Amniotic epithelial cell (primary cell): ENCODE results near the gene APOE.
"Not testable (repeated sequence)": the region's sequence is repeated elsewhere in the genome, so short reads cannot be mapped to it uniquely, and the experiment has no call there.

Source experiments
- DNase-seq: peaks from one replicate; pipeline ENCODE4 v3.0.0-alpha.2; 2010; ENCODE audit warnings: low read depth

Gene APOE

DNA sequence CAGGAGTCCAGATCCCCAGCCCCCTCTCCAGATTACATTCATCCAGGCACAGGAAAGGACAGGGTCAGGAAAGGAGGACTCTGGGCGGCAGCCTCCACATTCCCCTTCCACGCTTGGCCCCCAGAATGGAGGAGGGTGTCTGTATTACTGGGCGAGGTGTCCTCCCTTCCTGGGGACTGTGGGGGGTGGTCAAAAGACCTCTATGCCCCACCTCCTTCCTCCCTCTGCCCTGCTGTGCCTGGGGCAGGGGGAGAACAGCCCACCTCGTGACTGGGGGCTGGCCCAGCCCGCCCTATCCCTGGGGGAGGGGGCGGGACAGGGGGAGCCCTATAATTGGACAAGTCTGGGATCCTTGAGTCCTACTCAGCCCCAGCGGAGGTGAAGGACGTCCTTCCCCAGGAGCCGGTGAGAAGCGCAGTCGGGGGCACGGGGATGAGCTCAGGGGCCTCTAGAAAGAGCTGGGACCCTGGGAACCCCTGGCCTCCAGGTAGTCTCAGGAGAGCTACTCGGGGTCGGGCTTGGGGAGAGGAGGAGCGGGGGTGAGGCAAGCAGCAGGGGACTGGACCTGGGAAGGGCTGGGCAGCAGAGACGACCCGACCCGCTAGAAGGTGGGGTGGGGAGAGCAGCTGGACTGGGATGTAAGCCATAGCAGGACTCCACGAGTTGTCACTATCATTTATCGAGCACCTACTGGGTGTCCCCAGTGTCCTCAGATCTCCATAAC lies at the start of gene APOE:
Gene APOE (plus strand): TSS at position 360 of the 724 bp plus-strand sequence. CDS start 829 bp downstream, outside the sequence.
- no peak for DNase-seq

DNA sequence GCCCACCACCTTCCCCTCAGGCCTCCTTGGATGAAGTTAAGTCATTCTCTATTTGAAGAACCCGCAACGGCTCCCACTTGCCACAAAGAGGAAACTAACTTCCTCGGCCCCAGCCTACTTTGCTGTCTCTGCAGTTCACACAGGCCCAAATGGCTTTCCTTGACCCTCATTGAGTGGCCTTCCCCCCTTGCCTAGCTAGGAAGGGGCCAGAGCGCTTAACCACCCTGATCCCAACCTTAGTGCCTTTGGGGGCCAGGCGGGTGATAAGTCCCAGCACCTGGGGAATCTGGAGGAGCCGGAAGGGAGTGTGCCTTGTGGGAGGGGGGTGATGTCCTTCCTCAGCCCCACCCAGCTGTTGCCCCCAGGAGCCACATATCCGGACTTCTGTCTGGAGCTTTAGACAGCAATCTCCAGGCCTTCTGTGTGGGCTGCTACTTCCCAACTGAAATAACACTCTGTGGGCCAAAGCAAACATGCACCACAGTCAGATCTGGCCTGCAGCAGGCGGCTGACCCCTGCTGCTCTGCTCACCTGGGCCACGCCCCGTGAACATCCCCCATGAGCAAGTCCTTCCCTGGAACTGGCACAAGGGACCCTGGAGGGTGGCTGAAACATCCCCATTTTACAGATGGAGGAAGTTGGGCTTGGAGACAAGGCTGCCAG lies 49.0 kb upstream of the APOE start:
- DNase-seq = no peak

DNA sequence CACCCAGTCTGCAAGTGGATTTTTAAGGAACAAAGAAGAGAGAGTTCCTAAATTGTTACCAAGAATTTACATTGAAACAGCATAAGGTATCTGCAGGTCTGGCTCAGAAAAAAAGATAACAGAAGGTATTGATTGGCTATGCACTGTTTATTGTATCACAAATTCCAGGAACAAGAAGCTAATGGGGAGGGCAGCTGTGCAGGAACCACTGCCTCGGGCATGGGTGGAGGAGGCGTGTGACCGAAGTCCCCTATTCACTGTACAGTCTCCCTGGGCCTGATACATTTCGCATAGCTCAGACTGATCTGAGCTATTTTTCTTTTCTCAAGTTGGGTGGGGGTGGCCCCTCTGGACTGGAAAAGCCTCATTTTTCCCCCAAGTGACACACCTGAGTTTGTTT lies 47.8 kb upstream of the APOE start:
- DNase-seq = no peak

DNA sequence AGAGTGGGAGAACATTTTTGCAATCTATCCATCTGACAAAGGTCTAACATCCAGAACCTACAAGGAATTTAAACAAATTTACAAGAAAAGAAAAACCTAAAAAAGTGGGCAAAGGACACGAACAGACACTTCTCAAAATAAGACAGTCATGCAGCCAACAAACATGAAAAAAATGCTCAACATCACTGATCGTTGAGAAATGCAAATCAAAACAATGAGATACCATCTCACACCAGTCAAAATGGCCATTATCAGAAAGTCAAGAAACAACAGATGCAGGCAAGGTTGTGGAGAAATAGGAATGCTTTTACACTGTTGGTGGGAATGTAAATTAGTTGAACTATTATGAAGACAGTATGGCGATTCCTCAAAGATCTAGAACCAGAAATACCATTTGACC lies 44.0 kb upstream of the APOE start:
- not testable (repeated sequence) for DNase-seq

DNA sequence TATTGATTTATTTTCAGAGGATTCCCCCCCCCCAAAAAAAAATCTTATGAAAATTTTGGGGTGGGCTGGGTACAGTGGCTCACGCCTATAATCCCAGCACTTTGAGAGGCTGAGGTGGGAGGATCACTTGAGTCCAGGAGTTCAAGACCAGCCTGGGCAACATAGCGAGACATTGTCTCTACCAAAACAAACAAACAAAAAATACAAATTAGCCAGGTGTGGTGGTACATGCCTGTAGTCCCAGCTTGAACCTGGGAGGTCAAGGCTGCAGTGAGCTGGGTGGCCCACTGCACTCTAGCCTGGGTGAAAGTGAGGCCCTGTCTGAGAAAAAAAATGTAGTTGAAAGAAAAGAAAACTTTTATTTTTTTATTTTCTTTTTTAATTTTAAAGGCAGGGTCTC lies 41.6 kb upstream of the APOE start:
- DNase-seq = no peak

DNA sequence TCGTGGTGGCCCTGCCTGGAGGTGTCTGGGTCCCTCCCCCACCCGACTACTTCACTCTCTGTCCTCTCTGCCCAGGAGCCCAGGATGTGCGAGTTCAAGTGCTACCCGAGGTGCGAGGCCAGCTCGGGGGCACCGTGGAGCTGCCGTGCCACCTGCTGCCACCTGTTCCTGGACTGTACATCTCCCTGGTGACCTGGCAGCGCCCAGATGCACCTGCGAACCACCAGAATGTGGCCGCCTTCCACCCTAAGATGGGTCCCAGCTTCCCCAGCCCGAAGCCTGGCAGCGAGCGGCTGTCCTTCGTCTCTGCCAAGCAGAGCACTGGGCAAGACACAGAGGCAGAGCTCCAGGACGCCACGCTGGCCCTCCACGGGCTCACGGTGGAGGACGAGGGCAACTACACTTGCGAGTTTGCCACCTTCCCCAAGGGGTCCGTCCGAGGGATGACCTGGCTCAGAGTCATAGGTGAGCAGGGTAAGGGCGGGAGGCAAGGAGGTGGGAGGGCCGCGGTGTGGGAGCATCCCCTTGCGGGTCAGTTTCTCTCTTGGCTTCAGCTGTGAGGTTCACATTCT lies 40.3 kb upstream of the APOE start:
- no peak for DNase-seq

DNA sequence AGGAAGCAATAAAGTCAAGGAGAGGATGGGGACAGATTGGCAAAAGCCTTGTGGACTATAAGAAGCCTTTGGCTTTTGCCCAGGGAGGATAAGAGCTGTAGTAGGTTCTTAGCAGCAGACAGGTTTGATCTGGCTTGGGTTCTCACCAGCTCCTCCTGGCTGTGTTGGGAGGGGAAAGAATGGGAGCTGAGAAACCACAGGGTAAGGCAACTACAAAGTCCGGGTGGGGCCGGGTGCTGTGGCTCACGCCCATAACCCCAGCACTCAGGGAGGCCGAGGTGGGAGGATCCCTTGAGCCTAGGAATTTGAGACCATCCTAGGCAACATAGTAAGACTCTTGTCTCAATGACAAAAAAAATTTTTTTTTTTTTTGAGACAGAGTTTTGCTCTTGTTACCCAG lies 38.9 kb upstream of the APOE start:
- DNase-seq = no peak

DNA sequence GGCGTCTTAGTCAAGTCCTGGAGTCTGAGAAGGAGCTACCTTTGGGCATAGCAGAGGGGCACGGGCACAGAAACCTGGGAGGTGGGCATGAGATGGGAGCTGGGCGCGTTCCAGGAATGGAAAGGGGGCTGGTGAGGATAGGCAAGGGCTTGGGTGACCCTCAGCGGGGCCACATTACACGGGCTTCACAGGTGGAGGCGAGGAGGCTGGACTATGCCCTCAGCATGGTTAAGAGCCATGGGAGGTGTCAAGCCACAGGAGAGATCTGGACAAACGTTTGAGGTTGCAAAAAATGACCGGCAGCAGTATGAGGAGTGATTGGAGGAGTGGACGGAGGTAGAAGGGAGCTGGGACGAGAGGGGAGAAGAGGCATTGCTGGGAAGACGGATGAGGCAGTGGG lies 38.0 kb upstream of the APOE start:
- no peak for DNase-seq

DNA sequence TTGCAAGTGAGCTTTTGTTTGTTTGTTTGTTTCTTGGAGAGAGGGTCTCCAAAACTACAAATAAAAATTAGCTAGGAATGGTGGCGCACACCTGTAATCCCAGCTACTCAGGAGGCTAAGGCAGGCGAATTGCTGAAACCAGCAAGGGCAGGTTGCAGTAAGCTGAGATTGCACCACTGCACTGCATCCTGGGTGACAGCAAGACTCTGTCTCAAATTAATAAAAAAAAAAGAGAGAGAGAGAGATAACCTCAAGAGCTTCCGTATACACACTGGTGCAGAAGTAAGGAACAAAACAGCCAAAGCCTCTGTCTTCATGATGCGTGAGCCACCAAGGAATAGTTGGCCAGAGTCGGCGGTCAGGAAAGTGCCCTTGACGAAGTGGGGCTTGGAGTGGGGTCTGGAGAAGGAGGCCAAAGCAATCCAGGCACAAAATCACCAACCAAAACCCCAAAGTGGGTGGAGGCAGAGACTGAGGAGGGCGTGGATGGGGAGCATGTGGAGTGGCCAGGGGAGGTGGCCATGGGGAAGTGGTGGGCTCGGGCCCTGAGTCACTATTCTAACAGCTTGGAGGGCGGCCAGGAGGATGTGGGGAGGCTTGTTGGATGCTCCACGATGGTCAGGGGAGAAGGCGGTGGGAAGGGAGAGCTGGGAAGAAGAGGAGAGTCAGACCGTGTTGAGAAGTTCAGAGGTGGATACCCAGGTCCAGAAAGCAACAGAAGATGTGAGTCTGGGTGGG lies 35.7 kb upstream of the APOE start:
- DNase-seq = peak; percentile 83

DNA sequence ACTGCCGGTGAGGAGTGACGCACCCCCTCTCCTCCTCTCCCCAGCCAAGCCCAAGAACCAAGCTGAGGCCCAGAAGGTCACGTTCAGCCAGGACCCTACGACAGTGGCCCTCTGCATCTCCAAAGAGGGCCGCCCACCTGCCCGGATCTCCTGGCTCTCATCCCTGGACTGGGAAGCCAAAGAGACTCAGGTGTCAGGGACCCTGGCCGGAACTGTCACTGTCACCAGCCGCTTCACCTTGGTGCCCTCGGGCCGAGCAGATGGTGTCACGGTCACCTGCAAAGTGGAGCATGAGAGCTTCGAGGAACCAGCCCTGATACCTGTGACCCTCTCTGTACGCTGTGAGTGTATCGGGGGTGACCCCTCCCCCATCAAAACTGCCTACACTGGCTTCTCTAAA lies 33.8 kb upstream of the APOE start:
- DNase-seq = no peak

DNA sequence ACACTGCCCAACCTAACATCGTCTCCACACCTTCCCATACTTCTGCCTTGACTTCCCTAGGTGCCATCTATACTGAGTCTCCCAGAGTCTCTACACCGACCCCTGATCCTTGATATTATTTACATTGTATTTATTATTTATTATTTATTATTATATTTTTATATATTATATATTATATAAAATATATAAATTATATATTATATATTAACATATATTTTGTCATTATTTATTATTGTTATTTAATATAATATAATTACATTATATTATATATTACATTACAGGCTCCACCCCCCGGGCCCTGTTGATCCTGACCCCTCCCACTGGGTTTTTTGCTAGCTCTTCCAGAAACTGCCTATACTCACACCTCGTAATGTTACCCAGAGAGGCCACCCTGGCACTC lies 32.9 kb upstream of the APOE start:
- DNase-seq = no peak

DNA sequence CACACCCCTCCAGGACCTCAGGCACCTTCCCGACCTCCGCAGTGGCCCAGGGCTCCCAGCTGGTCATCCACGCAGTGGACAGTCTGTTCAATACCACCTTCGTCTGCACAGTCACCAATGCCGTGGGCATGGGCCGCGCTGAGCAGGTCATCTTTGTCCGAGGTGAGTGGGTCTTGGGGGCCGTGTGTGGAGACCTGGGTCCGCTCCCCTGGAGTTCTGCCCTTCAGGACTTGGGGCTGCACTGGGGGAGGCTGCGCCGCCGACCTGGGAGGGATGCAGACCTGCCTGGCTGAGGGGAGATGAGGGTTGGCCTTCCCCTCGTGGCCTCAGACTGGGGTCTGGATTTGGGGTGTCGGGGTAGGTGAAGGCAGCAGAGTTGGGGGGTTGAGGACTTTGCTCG lies 31.3 kb upstream of the APOE start:
- DNase-seq = no peak

DNA sequence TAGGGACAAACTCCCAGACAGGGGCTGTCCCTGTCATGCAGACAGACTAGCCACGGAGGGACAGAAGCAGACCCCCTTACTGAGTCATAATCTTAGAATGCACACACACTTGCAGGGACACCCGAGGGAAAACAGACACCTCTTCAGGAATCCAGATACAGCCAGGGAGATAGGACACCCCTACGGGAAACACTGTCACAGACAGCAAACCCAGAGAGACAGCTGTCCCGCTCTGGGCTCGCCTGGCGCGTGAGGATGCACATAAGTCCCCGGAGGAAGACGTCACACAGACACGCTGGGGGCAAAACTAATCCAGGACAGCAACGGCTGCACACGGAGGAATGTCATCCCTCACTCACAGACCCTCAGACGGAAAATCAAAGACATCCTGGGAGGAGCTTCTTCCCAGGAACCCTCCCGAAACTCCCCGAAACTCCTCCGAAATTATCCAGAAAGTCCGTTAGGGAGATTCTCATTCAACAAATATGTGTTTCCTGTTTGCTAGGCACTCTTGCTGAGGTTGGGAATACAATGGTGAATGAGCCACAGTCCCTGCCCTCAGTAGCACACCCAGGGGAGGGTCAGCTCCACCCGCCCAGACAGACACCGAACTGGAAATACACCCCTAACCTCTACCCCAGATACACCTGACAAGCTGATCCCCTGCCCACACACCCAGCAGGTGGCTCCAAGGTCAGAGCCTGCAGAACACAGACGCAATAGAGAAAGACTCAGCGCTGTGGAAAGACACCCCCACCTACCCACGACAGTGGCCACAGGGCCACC lies 29.7 kb upstream of the APOE start:
- DNase-seq = no peak

DNA sequence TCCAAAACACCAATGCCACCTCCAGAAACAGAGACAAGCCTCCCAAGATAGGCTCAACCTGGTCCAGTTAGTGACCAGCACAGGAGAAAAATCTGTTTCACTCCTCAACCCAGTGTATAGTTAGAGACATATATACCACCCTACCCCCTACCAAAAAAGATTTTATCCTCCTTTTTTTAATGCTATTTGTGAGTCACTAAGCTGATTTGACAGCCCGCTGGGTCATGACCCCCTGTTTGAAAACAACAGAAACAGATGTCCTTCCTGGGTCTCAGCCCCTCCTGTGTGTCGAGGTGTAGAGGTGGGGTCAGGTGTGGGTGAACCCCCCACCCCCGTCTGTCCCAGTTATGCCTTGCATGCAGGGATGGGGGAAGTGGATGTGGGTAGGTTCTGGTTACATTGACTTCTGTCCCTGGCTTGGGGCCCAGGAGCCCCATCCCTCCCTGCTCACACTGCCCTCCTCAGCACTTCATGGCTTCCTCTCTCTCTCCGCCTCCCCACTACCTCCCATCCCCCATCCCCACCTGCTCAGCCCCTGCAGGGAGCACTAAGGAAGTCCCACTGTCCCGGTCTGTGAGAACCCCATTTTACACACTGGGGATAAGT lies 28.6 kb upstream of the APOE start:
- DNase-seq = no peak

DNA sequence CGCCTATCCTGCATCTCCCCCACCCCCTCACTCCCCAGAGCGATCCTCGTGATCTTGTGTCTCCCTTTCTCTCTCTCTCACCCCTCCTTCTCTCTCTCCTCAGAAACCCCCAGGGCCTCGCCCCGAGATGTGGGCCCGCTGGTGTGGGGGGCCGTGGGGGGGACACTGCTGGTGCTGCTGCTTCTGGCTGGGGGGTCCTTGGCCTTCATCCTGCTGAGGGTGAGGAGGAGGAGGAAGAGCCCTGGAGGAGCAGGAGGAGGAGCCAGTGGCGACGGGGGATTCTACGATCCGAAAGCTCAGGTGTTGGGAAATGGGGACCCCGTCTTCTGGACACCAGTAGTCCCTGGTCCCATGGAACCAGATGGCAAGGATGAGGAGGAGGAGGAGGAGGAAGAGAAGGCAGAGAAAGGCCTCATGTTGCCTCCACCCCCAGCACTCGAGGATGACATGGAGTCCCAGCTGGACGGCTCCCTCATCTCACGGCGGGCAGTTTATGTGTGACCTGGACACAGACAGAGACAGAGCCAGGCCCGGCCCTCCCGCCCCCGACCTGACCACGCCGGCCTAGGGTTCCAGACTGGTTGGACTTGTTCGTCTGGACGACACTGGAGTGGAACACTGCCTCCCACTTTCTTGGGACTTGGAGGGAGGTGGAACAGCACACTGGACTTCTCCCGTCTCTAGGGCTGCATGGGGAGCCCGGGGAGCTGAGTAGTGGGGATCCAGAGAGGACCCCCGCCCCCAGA lies 27.3 kb upstream of the APOE start:
- DNase-seq = no peak

DNA sequence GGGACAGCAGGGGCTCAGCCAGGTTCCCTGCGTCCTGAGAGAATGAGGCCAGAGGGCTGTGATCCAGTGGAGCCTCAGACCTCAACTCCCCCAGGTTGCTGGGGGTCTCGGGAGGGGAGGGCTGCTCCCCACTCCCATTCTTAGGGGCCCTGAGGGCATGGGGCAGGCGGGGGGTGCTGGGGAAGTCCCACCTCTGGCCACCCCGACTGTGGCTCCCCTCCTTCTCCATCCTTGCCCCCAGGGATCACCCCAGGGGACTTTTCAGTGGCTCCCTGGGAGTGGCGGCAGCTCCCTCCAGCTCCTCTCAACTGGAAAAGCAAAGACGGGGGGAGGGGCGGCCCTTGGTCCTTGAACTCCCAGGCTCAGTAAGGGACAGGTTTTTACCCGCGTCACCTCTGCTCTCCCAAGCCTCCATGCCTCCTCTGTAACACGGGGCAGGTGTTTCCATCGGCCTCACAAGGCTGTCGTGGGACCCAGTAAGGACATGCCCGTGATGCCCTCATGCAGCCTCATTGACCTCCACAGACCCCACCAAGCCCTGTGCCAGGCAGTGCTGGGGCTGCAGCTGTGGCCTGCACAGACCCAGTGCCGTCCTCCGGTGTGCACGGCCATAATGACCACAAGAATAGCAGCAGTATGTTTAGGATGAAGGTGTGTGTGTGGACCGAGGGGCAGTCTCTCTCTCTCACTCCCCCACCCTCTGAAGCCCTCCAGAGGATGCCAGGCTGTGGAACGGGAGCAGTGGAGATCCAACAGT lies 26.1 kb upstream of the APOE start:
- DNase-seq = no peak

DNA sequence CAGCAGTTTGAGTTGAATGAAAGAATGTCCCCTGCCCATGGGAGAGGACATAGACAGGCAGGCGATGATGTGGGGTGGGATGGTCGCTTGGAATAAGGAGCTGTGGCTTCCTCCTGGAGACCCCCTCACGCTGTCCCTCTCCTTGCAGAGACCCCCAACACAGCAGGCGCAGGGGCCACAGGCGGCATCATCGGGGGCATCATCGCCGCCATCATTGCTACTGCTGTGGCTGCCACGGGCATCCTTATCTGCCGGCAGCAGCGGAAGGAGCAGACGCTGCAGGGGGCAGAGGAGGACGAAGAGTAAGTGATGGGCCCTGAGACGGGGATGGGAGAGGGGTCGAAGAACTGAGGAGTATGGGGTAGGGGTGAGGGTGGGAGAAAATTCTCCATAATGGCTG lies 23.5 kb upstream of the APOE start:
- no peak for DNase-seq

DNA sequence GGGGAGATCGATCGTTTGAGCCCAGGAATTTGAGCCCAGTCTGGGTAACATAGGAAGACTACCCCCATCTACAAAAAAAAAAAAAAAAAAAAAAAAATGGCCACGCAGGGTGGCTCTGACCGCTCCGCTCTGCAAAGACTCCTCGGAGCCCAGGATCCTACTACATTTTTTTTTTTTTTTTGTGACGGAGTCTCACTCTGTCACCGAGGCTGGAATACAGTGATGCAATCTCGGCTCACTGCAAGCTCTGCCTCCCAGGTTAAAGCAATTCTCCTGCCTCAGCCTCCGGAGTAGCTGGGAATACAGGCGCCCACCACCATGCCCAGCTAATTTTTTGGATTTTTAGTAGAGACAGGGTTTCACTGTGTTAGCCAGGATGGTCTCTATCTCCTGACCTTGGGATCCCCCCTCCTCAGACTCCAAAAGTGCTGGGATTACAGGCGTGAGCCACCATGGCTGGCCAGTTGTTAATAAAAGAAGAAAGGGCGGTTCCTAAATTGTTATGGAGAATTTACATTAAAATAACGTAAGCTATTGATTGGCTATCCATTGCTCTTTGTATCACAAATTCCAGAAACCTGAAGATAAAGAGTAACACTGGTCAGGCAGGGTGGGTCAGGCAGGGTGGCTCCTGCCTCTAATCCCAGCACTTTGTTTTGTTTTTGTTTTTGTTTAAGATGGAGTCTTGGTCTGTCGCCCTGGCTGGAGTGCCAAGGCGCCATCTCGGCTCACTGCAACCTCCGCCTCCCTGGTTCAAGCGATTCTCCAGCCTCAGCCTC lies 22.8 kb upstream of the APOE start:
- DNase-seq = not testable (repeated sequence)

DNA sequence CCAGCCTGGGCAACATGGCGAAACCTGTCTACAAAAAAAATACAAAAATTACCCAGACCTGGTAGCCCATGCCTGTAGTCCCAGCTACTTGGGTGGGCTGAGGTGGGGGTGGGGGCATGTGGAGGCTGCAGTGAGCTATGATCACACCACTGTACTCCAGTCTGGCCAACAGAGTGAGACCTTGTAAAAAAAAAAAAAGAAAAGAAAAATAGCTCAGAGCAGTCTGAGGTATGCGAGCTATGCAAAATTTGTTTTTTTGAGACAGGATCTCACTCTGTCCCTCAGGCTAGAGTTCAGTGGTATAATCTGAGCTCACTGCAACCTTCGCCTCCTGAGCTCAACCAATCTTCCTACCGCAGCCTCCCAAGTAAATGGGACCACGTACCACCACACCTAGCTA lies 21.7 kb upstream of the APOE start:
- no peak for DNase-seq
